HEK293 (cell line): ENCODE results near the gene KRTAP21-3.

Source experiments
- CTCF ChIA-PET: fragments of 350-600 bp; formaldehyde crosslinking; extraction: SDS; loops from one replicate; lab custom pipeline; 2021; ENCODE audit warnings: antibody characterized with exemption; lab: Yijun Ruan, JAX
- POLR2A ChIA-PET: fragments of 300-600 bp; formaldehyde crosslinking; extraction: SDS; loops from one replicate; lab custom pipeline; 2020; ENCODE audit warnings: antibody characterized with exemption, inconsistent platforms; lab: Yijun Ruan, JAX
- H3K27ac ChIP-seq: fragments of 200-500 bp; sonication (Bioruptor generic); 2 replicates; pipeline ENCODE4 v1.5.1; 2014; ENCODE audit warnings: low read depth, low read length, control low read depth, inconsistent platforms; ENCODE audit errors: extremely low read depth
- H3K36me3 ChIP-seq, 2 experiments: fragments of 200-500 bp in 1 of 2; sonication (Bioruptor generic) in 1 of 2; 1 replicate in 1 of 2; 2 replicates in 1 of 2; pipeline ENCODE4 v1.5.1; 2014 to 2017; ENCODE audit warnings: inconsistent platforms in 2 of 2, low read length in 2 of 2; ENCODE audit not compliant: control insufficient read depth in 2 of 2, insufficient read depth in 1 of 2
- H3K4me1 ChIP-seq: fragments of 200-500 bp; sonication (Bioruptor generic); 2 replicates; pipeline ENCODE4 v1.5.1; 2014; ENCODE audit warnings: mild to moderate bottlenecking, low read length, inconsistent platforms; ENCODE audit not compliant: control insufficient read depth, insufficient read depth
- H3K4me3 ChIP-seq: 2 replicates; pipeline ENCODE4 v1.5.1; 2011; ENCODE audit warnings: low read depth, mild to moderate bottlenecking, control low read depth, low read length, moderate library complexity
- H3K9me3 ChIP-seq: fragments of 200-500 bp; sonication (Bioruptor generic); 2 replicates; pipeline ENCODE4 v1.5.1; 2014; ENCODE audit warnings: low read depth, low read length, inconsistent platforms; ENCODE audit not compliant: control insufficient read depth, insufficient read depth
- GLI2 ChIP-seq: fragments of 450-650 bp; formaldehyde crosslinking; IDR thresholded peaks from 2 replicates; pipeline ENCODE4; 2017; ENCODE audit warnings: missing biosample characterization, missing genetic modification characterization, low read depth, borderline replicate concordance
- PRDM4 ChIP-seq: fragments of 450-650 bp; formaldehyde crosslinking; IDR thresholded peaks from 2 replicates; pipeline ENCODE4 v1.5.1; 2017; ENCODE audit warnings: missing biosample characterization, missing genetic modification characterization
- SETDB1 ChIP-seq: IDR thresholded peaks from one replicate; pipeline ENCODE4 v1.6.1; 2017; ENCODE audit warnings: mild to moderate bottlenecking, low read length, moderate library complexity, mixed read lengths; ENCODE audit not compliant: insufficient read length
- ZEB2 ChIP-seq: fragments of 450-650 bp; formaldehyde crosslinking; IDR thresholded peaks from 2 replicates; pipeline ENCODE4 v1.5.1; 2016; ENCODE audit warnings: missing biosample characterization, missing genetic modification characterization
- ZNF133 ChIP-seq: fragments of 450-650 bp; formaldehyde crosslinking; IDR thresholded peaks from 2 replicates; pipeline ENCODE4 v1.5.1; 2016; ENCODE audit warnings: missing biosample characterization, missing genetic modification characterization
- ZNF140 ChIP-seq: fragments of 450-650 bp; formaldehyde crosslinking; IDR thresholded peaks from 2 replicates; pipeline ENCODE4 v1.5.1; 2016; ENCODE audit warnings: missing biosample characterization, missing genetic modification characterization
- ZNF404 ChIP-seq: fragments of 450-650 bp; formaldehyde crosslinking; IDR thresholded peaks from 2 replicates; pipeline ENCODE4 v1.5.1; 2017; ENCODE audit warnings: missing biosample characterization, missing genetic modification characterization
- ZNF48 ChIP-seq: fragments of 450-650 bp; formaldehyde crosslinking; IDR thresholded peaks from 2 replicates; pipeline ENCODE4 v1.5.1; 2016; ENCODE audit warnings: missing biosample characterization, missing genetic modification characterization
- ZNF555 ChIP-seq: fragments of 450-650 bp; formaldehyde crosslinking; conservative IDR thresholded peaks from 2 replicates; pipeline ENCODE4 v1.5.1; 2017; ENCODE audit warnings: missing biosample characterization, mild to moderate bottlenecking, missing genetic modification characterization, inconsistent platforms
- ZNF626 ChIP-seq: fragments of 450-650 bp; sonication (Bioruptor Pico); formaldehyde crosslinking; IDR thresholded peaks from 2 replicates; pipeline ENCODE4 v1.5.1; 2018; ENCODE audit warnings: missing biosample characterization, missing genetic modification characterization, inconsistent platforms
- ZNF639 ChIP-seq: fragments of 450-650 bp; formaldehyde crosslinking; IDR thresholded peaks from 2 replicates; pipeline ENCODE4 v1.5.1; 2016; ENCODE audit warnings: missing biosample characterization, missing genetic modification characterization
- ZNF768 ChIP-seq: fragments of 450-650 bp; formaldehyde crosslinking; IDR thresholded peaks from 2 replicates; pipeline ENCODE4 v1.5.1; 2018; ENCODE audit warnings: missing biosample characterization, mild to moderate bottlenecking, missing genetic modification characterization
- ZSCAN30 ChIP-seq: fragments of 450-650 bp; IDR thresholded peaks from 2 replicates; pipeline ENCODE4 v1.5.1; 2018; ENCODE audit warnings: missing biosample characterization, mild to moderate bottlenecking, missing genetic modification characterization, moderate library complexity
- ZSCAN4 ChIP-seq: fragments of 450-650 bp; formaldehyde crosslinking; IDR thresholded peaks from 2 replicates; pipeline ENCODE4 v1.5.1; 2017; ENCODE audit warnings: missing biosample characterization, missing genetic modification characterization
- ZXDB ChIP-seq: fragments of 450-650 bp; formaldehyde crosslinking; IDR thresholded peaks from 2 replicates; pipeline ENCODE4 v1.5.1; 2016; ENCODE audit warnings: missing biosample characterization, missing genetic modification characterization
- TF ChIP-seq, protein P1 (sequence below): fragments of 450-650 bp; formaldehyde crosslinking; IDR thresholded peaks from 2 replicates; pipeline ENCODE4 v1.5.1; 2016; ENCODE audit warnings: missing biosample characterization, missing genetic modification characterization

Gene KRTAP21-3

DNA sequence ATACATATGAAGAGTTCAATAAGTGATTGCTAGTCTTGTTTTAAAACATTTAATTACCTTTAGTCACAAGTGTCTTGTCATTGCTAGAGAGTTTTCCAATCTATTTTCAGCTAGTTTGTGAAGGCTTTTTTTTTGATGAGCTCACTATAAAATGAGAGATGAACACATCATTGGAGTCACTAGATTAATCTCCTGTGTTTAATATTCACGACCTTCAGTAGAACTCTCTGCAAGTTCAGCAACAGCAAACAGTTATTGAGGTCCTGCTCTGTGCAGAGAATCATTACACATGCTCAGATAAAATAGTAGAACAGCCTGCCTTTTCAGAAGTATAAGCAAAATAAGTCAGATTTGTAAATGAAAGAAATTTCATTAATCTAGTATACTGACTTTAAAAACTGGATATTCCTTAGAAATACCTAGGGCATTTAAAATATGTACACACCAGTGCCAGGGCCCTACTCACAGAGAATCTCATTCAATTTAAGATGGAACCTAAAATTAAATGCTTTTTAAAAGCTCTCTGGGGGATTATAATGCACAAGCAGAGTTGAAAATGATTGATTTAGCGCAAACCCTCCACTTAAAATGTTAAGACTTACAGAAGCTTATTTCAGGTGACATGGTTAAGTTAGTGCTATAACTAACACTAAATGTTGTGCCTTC is 45.5 kb downstream of the KRTAP21-3 start (continued):
- TF ChIP-seq GLI2 (tag by site-specific recombination) (no peak), ZXDB (tag by site-specific recombination) (no peak), SETDB1 (no peak), ZNF639 (tag by site-specific recombination) (no peak), ZNF768 (tag by site-specific recombination) (no peak), ZEB2 (tag by site-specific recombination) (no peak)
- TF ChIP-seq, protein P1, sequence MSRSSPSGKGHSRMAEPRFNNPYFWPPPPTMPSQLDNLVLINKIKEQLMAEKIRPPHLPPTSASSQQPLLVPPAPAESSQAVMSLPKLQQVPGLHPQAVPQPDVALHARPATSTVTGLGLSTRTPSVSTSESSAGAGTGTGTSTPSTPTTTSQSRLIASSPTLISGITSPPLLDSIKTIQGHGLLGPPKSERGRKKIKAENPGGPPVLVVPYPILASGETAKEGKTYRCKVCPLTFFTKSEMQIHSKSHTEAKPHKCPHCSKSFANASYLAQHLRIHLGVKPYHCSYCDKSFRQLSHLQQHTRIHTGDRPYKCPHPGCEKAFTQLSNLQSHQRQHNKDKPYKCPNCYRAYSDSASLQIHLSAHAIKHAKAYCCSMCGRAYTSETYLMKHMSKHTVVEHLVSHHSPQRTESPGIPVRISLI (tag by site-specific recombination), result no peak

- no peak for TF ChIP-seq ZNF555
- no peak for TF ChIP-seq ZNF404 (tag by site-specific recombination)
- TF ChIP-seq ZNF140 (tag by site-specific recombination), result no peak
- TF ChIP-seq PRDM4 (tag by site-specific recombination), result no peak
- TF ChIP-seq ZNF133 (tag by site-specific recombination), result no peak
- TF ChIP-seq ZSCAN30 (tag by site-specific recombination), result no peak
- TF ChIP-seq ZNF48 (tag by site-specific recombination), result no peak
- no peak for TF ChIP-seq ZNF626 (tag by site-specific recombination)
- no peak for TF ChIP-seq ZSCAN4 (tag by site-specific recombination)
- TF ChIP-seq, all 188 proteins: peak for 0
- no peak overlapping the region for H3K4me3 ChIP-seq
- no peak overlapping the region for H3K27ac ChIP-seq
- H3K4me1 ChIP-seq, result no peaks in the 10 kb centered on the region
- CTCF ChIA-PET, result interaction anchor here (0.6 kb wide), 2 partner anchors 21 to 102 kb away, joined by 3 read pairs; no protein-coding TSS in a partner anchor
- no peaks in the 10 kb centered on the region for H3K9me3 ChIP-seq
- POLR2A ChIA-PET, result no interaction called here
- no peaks in the 10 kb centered on the region for H3K36me3 ChIP-seq
These were observed 49.8 kb downstream of the KRTAP21-3 start for GRCh38 chr21:30668776-30669175.
